ENCODE results near the gene UMODL1.

The UMODL1 gene

DNA sequence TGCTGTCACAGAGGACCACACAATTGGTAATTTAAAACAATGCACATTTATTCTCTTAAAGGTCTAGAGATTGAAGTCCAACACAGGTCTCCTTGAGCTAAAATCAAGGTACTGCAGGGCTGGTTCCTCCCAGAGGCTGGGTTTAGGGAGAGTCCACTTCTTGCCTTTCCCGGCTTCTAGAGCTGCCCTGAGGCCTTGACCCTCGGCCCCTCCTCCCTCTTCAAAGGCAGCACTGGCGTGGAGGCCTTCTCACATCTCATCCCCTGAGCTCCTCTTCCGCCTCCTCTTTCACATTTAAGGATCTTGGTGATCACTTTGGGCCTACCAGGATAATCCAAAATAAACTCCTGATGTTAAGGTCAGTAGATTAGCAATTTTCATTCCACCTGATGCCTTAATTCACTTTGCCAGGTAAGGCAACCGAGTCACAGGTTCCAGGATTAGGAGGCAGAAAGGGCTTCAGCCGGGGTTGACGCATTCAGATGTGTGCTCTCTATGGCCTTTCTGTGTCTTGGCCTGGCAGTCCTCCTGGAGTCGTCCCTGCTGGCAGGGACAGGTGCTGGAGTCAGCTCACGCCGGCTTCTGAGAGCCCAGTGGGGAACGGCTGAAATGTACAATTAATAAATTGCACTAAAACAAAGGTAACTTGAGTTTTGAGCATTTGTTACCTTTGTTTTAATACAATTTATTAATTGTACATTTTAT lies 86.6 kb downstream of the UMODL1 start:
- no peak for DNase-seq (ENCODE audit: extremely low read depth, low read depth)
- TF ChIP-seq, protein P1, sequence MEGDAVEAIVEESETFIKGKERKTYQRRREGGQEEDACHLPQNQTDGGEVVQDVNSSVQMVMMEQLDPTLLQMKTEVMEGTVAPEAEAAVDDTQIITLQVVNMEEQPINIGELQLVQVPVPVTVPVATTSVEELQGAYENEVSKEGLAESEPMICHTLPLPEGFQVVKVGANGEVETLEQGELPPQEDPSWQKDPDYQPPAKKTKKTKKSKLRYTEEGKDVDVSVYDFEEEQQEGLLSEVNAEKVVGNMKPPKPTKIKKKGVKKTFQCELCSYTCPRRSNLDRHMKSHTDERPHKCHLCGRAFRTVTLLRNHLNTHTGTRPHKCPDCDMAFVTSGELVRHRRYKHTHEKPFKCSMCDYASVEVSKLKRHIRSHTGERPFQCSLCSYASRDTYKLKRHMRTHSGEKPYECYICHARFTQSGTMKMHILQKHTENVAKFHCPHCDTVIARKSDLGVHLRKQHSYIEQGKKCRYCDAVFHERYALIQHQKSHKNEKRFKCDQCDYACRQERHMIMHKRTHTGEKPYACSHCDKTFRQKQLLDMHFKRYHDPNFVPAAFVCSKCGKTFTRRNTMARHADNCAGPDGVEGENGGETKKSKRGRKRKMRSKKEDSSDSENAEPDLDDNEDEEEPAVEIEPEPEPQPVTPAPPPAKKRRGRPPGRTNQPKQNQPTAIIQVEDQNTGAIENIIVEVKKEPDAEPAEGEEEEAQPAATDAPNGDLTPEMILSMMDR (IDR thresholded peaks at IDR 0.05; ENCODE audit: low read depth, low read length, missing control alignments) = no peak
- H3K4me3 ChIP-seq (replicated peaks; ENCODE audit: low read depth, low read length) = no peak overlapping the region

DNA sequence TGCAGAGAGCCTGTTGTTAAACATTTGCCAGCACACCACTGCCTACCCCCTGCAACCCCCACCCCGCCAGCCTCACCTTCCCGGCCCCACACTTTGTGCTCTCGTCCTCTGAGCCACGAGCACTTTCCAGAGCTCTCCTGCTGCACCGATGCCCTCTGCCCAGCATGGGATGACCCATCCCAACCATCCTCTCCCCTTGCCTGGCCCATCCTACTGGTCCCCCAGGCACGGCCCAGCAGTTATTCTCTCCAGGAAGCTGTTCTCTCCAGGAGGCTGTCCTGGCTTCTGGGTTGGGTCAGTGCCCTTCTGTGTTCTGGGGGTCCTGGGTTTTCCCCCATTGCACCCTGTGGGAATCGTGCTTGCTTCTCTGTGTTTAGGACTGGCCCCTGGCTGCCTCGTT lies 87.7 kb downstream of the UMODL1 start:
- TF ChIP-seq, protein P1 (IDR thresholded peaks at IDR 0.05; ENCODE audit: low read depth, low read length, missing control alignments) = no peak
- no peak for DNase-seq (ENCODE audit: extremely low read depth, low read depth)
- H3K4me3 ChIP-seq (replicated peaks; ENCODE audit: low read depth, low read length) = no peak overlapping the region

DNA sequence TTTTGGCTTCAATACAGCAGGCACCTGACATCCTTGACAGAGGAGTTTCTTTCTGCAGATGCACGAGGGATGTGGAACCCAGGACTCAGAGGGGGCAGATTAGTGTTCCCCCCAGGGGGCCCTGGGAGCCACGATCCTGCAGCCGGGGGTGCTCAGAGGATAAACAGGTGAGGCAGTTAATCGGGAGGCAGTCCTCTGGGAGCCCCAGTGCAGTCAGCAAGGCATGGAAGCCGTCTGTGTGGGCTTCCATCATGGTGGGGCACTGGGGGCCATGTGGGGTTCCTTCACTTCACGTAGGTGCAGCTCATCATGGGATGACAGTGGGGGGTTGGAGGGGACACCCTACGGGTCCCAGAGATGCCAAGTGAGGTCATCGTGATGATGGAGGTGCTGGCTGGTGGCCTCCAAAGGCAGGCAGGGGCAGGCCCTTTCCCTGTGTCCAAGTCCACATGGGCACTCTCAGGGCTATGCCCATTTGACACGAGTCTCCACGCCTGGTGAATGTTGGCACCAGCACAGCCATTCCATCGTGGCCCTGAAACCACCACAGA lies 88.5 kb downstream of the UMODL1 start:
- no peak overlapping the region for H3K4me3 ChIP-seq (replicated peaks; ENCODE audit: low read depth, low read length)
- DNase-seq (ENCODE audit: extremely low read depth, low read depth) = no peak

DNA sequence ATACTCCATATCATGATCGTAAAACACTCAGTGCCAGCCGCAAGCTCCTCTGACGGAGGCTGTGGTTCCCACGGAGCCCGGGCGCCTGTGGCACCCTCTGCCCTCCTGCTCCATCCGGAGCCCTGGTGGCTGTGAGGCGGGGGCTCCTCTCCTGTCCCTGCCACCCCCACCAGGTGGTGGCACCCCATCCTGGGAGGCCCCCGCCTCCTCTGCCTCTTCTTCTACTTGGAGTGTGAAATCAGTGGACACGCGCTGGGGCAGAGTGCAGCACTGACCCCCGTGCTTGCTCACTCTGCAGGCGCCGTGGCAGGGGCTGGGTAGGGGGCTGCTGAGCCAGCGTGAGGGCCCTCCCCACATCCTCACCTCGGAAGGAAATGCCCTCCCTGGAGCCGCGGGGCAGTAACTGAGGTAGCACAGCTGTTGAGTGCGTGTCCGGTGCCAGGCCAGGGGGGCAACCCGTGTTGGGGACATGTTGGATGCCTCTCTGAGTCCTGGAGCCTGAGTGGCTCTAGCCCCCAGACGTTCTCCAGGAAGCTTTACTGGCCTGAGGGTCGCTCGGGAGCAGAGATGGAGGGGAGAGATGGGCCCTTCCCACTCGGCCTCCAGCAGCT lies 89.1 kb downstream of the UMODL1 start:
- DNase-seq (ENCODE audit: extremely low read depth, low read depth) = no peak
- TF ChIP-seq, protein P1 (IDR thresholded peaks at IDR 0.05; ENCODE audit: low read depth, low read length, missing control alignments) = no peak
- H3K4me3 ChIP-seq (replicated peaks; ENCODE audit: low read depth, low read length) = no peak overlapping the region

More for the DNA sequence above, 88.5 kb downstream of the UMODL1 start:
- TF ChIP-seq, protein P1 (IDR thresholded peaks at IDR 0.05; ENCODE audit: low read depth, low read length, missing control alignments) = no peak

DNA sequence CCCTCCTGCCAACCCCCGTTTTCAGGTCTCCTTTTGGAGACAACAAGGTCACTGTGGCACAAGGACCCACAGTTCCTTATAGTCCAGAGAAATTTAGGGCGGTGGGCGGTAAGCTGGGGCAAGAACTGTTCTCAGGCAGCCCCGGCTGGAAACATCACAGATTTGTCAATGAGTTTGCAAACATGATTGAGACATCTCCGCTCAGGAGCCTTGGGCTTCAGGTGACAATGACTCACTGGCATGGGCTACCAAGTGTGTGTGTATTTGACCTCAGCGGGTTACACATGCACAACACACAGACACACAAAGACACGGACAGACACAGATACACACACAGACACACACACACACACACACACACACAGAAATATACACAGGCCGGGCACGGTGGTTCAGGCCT lies 89.6 kb downstream of the UMODL1 start:
- H3K4me3 ChIP-seq (replicated peaks; ENCODE audit: low read depth, low read length) = no peak overlapping the region
- TF ChIP-seq, protein P1 (IDR thresholded peaks at IDR 0.05; ENCODE audit: low read depth, low read length, missing control alignments) = no peak
- no peak for DNase-seq (ENCODE audit: extremely low read depth, low read depth)

DNA sequence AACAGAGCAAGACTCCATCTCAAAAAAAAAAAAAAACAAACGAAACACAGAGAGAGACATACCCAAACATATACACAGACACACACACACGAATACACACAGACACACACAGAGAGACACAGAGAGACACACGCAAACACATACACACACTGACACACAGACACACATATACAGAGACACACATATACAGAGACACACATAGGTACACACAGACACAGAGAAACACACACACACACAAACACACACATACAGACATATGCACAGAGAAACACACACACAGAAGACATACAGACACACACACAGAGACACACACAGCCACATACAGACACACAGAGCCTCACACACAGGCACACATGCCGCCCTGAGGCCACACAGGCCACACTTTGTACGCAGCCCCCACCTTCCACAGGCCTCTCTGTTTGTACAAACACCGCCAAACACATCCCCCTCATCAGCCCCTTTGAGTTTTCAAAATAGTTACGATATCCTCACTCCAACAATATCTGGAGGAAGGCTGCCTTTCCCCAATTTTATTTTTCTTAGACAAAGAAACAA lies 90.4 kb downstream of the UMODL1 start:
- H3K4me3 ChIP-seq (replicated peaks; ENCODE audit: low read depth, low read length) = no peak overlapping the region
- no peak for DNase-seq (ENCODE audit: extremely low read depth, low read depth)
- TF ChIP-seq, protein P1 (IDR thresholded peaks at IDR 0.05; ENCODE audit: low read depth, low read length, missing control alignments) = no peak
